Cerebellar cortex (tissue), 1 donor: ENCODE data around the gene PRDM1.

Experiments used
- DNase-seq: peaks from one replicate; pipeline ENCODE4 v3.0.0-alpha.2; 2015; ENCODE audit warnings: low spot score

Gene PRDM1

DNA sequence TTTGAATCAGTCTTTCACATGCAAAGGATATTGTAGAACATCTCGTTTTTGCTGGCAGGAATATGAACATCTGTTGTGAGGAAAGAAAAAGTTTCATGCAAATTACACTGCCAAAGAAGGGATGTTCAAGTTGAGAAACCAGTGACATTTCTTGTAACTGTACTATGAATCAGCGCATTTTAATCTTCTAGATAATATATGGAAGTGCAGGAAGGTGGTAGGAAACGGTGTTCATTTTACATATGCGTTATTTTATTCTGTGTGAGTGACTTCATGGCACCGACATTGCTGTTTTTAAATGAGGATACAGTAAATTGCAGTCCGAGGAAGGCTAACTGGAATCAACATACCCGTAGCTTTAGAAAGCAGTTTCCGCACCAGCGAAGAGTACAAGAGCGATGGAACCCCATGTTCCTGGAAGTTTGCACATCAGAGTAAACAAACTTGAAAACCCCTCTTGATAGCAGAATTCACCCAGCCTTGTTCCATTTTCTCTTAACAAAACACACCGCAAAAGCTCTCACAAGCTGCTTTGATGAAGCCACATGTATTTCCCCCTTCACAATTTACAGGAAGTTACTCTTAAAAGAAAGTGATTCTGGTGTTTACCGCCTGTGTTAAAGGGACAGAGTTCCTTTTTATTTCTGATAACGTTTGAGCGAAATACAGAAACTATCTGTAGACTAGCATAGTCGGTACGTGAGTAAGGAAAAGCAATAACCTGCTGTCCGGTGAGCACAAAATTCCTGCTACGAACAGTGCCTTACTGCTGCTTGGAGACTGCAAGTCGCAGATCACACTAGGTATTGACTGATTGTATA lies 11.5 kb downstream of the PRDM1 start:
- DNase-seq = no peak

DNA sequence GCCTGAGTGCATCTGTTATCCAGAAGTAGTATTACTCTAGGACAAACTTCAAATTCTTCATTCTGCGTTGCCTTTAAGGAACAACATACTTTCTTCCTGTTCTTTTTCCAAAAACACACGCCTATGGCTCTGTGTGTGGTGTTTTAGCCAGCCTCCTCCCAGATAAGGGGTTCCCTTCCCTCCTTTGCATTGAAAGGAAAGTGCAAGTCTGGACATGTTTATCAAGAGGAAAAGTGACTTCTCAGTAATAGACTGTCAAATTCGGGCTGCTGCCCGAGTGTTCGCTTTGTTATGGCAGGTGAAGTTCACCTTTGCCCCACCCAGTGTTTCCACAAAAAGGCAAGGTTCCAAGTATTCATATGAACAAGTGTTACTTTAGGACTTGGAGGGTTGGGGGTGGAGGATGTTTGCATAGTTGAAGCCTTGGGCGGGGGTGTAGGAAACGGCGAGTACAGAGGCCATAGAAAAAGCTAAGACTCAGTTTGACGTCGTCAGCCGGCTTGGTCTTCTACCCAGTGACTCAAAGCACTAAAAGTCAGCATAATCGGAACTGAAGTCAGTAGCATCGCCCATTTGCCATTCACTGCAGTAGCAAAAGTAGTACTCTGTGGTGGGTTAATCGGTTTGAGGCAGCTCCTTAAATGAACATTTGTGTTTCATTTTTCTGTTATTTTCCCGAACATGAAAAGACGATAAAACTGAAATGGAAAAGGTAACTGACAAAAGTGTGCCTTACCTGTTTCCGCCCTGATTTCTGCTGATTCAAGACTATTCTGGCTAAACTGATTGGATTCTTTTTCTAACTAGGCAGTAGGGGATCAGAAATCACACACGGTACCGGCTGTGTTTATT lies 12.5 kb downstream of the PRDM1 start:
- no peak for DNase-seq

GRCh38 chr6:106099235-106099537 lies 13.1 kb downstream of the PRDM1 start:
- no peak for DNase-seq

GRCh38 chr6:106100755-106101154 lies 14.6 kb downstream of the PRDM1 start:
- DNase-seq = no peak

GRCh38 chr6:106101466-106101865 lies 15.3 kb downstream of the PRDM1 start:
- no peak for DNase-seq

- DNase-seq = no peak
Observed at GRCh38 chr6:106102034-106102433, 15.9 kb downstream of the PRDM1 start.

GRCh38 chr6:106102967-106103727 lies 17.0 kb downstream of the PRDM1 start:
- no peak for DNase-seq

DNA sequence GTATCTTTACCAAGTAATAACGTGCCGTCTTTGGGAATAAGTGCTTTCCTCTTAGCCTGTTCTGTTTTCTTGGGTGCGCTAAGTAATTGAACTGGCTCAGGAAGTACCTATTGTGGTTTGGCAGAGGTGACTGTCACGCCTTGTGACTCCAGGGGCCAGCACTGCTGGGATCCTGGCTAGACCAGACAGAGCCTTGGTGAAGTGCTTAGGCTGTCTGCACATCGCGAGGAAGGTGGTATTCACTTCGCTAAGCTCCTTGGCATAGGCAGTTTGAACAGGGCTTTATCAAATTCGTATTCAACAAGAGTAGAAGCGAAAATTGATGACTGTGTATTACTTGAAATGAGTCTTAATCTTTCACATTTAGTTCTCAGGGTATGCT lies 17.6 kb downstream of the PRDM1 start:
- DNase-seq = no peak

- no peak for DNase-seq
Observed at GRCh38 chr6:106104476-106104875, 18.3 kb downstream of the PRDM1 start.

DNA sequence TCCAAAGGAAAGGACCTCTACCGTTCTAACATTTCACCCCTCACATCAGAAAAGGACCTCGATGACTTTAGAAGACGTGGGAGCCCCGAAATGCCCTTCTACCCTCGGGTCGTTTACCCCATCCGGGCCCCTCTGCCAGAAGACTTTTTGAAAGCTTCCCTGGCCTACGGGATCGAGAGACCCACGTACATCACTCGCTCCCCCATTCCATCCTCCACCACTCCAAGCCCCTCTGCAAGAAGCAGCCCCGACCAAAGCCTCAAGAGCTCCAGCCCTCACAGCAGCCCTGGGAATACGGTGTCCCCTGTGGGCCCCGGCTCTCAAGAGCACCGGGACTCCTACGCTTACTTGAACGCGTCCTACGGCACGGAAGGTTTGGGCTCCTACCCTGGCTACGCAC lies 18.8 kb downstream of the PRDM1 start:
- DNase-seq = no peak

DNA sequence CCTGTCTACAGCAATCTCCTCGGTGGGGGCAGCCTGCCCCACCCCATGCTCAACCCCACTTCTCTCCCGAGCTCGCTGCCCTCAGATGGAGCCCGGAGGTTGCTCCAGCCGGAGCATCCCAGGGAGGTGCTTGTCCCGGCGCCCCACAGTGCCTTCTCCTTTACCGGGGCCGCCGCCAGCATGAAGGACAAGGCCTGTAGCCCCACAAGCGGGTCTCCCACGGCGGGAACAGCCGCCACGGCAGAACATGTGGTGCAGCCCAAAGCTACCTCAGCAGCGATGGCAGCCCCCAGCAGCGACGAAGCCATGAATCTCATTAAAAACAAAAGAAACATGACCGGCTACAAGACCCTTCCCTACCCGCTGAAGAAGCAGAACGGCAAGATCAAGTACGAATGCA lies 19.4 kb downstream of the PRDM1 start:
- DNase-seq = no peak

GRCh38 chr6:106106276-106107042 lies 20.3 kb downstream of the PRDM1 start:
- DNase-seq = no peak

GRCh38 chr6:106107043-106107613 lies 21.0 kb downstream of the PRDM1 start:
- DNase-seq = no peak

GRCh38 chr6:106108129-106108528 lies 22.0 kb downstream of the PRDM1 start:
- DNase-seq = no peak

DNA sequence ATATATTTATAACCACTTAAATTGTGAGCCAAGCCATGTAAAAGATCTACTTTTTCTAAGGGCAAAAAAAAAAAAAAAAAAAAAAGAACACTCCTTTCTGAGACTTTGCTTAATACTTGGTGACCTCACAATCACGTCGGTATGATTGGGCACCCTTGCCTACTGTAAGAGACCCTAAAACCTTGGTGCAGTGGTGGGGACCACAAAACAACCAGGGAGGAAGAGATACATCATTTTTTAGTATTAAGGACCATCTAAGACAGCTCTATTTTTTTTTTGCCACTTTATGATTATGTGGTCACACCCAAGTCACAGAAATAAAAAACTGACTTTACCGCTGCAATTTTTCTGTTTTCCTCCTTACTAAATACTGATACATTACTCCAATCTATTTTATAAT lies 22.9 kb downstream of the PRDM1 start:
- DNase-seq = no peak

DNA sequence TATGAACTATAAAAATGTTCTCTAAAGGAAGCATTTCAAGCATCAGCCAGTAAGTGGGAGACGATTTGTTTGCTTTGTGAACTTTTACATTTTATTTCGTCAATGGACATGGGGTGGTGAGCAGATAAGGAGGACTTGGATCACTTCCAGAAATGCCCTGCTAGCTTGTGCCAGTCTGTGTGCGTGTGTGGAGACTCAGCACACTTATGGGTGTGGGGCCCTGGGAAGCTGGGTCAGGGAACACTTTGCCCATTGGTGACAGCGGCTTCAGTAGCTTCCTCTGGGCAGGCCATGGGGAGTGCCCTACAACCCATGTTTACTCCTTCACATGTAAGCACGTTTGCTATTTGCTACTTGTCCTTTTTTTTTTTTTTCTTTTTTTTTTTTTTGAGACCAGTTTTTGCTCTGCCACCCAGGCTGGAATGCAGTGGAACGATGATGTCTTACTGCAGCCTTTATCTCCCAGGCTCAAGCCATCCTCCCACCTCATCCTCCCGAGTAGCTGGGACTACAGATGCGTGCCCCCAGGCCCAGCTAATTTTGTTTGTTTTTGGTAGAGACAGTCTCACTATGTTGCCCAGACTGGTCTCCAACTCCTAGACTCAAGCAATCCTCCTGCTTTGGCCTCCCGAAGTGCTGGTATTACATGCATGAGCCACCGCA lies 24.2 kb downstream of the PRDM1 start:
- DNase-seq = no peak

GRCh38 chr6:106112433-106112832 lies 26.3 kb downstream of the PRDM1 start:
- DNase-seq = no peak

DNA sequence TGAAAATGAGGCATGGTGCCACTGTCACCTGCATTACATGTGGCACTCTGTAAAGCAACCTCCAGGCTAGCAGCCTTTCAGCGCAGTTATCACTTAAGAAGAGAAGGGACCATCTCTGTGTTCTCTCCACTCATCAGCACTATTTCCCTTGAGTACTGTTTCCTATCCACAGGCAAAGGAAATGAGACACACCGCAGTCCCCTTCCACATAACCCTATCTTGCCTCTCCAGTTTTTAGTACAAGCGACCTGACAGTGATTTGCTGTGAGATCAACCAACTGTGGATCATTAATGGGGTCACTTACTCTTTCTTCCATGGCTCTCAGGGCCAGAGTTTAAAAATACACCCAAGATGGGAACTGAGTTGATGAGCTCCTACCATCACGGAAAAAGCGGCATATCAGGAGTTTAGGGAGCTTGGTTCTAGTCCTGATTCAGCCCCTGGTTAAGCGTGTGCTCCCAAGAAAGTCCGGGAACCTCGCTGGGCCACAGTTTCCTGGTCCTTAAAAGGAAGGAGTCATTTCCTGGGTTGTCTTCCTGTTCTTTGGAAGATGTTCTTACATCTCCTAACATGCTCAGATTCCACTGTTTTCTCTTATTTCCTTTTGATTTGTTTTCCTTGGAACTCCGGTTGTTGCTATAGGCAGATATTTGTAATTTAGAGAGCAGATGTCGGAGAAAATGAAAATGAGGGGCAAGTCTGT lies 27.3 kb downstream of the PRDM1 start:
- no peak for DNase-seq

GRCh38 chr6:106114492-106114891 lies 28.4 kb downstream of the PRDM1 start:
- no peak for DNase-seq

GRCh38 chr6:106115286-106115685 lies 29.1 kb downstream of the PRDM1 start:
- DNase-seq = no peak
